GM08714 (cell line): ENCODE data around the gene TPO.

Experiments used
- H3K4me3 ChIP-seq: fragments of 200-500 bp; sonication (Bioruptor generic); 2 replicates; pipeline ENCODE4 v1.5.1; 2014; ENCODE audit warnings: mild to moderate bottlenecking, low read length, inconsistent platforms
- ZNF274 ChIP-seq: IDR thresholded peaks from 2 replicates; pipeline ENCODE4 v1.6.1; 2012; ENCODE audit warnings: mild to moderate bottlenecking, low read depth, low read length

TPO gene

DNA sequence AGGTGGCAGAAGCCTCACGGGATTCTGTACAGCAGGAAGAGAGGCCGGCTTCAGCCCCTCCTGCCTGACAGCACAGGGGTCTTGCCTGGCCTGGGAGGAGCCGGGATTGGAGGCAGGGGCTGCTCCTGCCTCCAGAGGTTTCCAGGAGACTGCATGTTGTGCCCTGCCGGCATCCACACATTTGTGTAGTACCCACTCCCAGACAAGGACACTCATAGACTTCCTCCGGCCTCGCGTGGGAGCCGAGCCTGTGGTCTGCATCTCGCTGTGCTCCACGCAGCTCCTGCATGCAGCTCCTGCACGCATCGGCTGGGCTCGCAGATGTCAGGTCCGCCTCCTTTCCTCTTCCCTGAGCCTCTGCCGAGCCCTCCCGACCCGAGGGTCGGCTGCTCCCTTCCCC lies 34.7 kb downstream of the TPO start:
- H3K4me3 ChIP-seq, result no peak overlapping the region
- TF ChIP-seq ZNF274, result no peak

DNA sequence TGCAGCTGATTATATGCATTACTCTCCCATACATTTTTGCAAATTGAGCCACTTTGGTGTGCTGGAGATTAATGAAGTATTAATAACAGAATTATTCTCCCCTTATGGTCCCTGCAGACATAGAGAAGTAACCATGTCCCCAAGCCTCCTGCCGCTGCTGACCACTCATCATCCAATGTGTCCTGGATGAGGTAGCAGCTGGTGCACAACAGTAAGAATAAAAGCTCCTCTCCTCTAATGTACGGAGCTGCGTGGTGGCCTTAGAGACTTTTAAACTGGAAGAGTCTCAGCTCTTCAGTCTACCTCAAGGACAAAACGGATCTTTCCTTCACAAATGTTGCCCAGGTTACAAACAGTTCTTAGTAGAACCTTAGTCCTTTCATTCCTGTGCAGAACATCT lies 37.7 kb downstream of the TPO start:
- TF ChIP-seq ZNF274, result no peak
- H3K4me3 ChIP-seq, result no peak overlapping the region

DNA sequence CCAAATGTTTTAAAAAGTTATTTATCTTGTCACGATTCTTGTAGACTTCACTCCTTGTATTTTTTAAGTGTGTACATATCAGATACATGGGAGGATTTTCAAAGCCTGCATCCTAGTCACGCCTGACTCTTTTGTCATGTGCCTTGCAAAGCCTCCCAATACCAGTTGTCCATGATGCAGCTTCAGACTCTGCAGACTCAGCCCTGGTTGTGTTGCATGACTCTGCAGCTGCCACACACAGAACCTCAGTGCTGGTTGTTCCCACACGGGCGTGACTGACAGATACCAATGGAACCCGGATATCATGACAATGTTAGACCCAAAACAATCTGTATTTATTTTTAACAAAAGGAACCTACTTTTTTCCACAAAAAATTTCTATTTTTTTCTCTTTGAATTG lies 38.2 kb downstream of the TPO start:
- no peak for TF ChIP-seq ZNF274
- no peak overlapping the region for H3K4me3 ChIP-seq

DNA sequence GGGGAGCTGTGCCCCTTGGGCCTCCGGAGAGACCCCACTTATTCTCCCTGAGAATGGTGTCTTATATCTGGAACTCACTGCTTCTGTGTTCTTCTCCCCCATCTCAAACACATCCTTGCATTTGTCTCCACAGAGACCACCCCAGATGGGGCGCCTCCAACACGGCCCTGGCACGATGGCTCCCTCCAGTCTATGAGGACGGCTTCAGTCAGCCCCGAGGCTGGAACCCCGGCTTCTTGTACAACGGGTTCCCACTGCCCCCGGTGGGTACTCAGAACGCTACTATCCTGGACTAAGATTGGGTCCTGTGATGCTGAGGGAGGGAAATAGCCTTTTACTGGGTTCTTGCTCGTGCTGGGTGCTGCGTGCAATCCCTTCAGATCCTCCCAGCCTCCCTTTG lies 40.3 kb downstream of the TPO start:
- no peak for TF ChIP-seq ZNF274

DNA sequence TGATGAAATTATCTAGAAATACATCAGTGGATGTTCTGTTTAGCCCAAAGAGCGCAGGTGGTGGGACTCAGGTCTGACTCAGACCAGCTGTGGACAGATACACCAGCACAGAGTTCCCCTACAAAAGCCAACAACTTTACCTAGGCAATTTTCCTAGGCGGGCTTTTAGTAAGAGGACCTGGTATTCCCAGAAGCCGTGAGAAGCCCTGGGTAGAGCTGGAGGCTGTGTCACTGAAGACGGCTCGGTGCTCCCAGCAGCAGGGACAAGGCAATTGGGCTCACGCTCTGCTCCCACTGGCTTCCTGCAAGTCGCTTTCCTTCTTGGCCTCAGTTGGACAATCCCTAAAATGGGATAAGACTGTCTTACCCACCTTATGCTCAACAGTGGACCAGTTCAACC lies 41.1 kb downstream of the TPO start:
- TF ChIP-seq ZNF274, result no peak

More for the DNA sequence above, 40.3 kb downstream of the TPO start:
- H3K4me3 ChIP-seq, result no peak overlapping the region

DNA sequence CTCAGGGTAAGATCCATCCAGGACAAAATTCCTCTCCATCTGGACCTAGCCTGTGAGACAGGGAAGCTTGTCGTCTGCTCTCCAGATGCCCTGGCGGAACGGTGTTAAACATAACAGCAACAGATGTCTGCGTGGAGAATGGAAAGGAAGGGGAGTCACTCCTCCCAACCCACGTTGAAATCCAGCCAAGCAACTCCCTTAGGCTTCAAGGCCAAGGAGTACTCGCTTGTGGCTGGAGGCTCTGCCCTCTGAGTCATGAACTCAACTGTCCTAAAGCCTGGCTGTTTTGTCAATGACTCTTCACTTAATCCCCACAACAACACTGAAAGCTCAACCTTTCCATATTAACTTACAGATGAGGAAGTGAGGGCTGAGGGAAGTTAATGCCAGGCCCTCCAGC lies 42.2 kb downstream of the TPO start:
- no peak overlapping the region for H3K4me3 ChIP-seq
- no peak for TF ChIP-seq ZNF274

More for the DNA sequence above, 41.1 kb downstream of the TPO start:
- H3K4me3 ChIP-seq, result no peak overlapping the region

DNA sequence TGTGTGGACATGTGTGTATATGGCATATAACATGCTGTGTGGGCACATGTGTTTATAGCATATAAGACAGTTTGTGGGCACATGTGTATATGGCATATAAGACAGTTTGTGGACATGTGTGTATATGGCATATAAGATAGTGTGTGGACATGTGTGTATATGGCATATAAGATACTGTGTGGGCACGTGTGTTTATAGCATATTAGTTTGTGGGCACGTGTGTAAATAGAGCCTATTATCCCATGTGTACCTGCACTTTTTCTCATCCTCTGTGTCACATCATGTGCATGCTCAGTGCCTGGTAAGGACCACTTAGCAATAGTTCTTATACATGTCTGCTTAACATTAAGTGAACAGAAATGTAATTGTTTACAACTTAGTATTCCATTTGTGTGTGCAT lies 45.2 kb downstream of the TPO start:
- TF ChIP-seq ZNF274, result no peak
- H3K4me3 ChIP-seq, result no peak overlapping the region

DNA sequence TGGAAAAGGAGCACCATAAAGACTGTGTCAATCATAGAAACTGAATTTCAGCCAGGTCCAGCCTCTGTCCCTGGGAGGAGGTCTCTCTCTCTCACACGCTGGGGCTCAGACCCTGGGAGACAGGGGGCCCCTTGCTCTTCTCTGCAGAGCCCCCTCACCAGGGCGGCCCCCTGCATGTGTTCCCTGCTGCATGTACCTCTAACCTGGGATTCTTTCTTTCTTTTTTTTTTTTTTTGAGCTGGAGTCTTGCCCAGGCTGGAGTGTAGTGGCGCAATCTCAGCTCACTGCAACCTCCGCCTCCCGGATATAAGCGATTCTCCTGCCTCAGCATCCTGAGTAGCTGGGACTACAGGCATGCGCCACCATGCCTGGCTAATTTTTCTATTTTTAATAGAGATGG lies 46.5 kb downstream of the TPO start:
- no peak overlapping the region for H3K4me3 ChIP-seq
- TF ChIP-seq ZNF274, result no peak

DNA sequence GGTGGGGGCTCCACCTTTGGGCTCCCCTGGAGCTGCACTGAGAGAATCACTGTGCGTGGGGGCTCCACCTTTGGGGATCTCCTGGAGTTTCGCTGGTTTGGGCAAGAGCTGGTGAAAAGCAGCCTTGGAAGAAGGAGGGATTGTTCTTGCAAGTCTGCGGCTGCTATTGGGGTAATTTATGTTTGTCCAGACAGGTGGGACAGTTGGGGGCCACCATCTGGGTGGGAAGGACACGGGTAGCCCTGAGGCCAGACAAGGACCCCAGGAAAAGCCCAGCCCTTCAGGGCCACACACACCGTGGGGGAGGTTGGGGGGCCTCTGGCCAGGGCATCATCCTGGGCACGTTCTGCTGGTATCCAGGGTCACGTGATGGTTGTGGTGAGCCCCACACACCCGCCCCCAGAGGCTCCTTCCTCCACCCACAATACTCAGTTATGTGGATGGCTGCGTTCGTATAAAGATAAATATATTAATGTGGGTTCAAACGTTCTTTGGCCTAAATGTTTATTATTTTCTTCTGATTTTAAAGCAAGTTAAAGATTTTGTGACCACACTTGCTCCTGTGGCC lies 47.7 kb downstream of the TPO start:
- no peak for TF ChIP-seq ZNF274
- no peak overlapping the region for H3K4me3 ChIP-seq

DNA sequence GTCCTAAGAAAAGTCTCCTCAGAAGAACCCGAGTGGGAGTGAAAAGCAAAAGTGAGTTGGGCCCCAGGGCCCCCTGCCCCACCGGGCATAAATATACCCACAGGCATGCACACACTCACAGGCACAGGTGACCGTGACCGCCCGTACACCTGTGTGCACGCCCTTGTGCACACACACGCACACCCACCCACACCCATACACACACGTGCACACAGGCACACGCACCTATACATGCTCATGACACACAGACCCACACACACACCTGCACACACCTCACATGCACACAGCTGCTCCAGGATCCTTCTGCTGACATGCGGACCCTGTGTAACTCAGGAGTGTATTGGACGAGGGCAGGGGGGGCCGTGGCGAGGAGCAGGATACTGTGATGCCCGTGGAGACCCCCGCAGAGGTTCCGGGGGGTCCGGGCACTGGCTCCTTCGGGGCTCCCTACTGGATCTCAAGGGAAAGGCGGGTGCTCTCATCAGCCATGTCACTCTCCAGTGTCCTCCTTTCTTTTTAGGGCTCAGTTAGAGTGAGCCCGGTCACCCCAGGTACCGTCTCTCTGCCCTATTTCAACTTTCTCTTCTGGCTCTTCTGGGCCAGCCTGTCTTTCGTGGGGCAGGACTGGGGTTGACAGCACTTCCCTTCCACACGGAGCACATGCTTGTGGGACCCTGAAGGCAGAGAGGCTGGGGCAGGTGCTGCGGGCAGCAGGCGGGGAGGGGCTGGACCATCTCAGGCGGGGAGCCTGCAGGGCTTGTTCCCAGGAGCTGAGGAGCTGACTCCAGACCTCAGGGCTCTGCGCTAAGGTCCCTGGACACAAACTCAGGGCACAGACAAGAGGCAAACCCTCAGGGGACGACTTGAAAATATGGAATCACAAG lies 48.5 kb downstream of the TPO start:
- H3K4me3 ChIP-seq, result no peak overlapping the region
- TF ChIP-seq ZNF274, result no peak

DNA sequence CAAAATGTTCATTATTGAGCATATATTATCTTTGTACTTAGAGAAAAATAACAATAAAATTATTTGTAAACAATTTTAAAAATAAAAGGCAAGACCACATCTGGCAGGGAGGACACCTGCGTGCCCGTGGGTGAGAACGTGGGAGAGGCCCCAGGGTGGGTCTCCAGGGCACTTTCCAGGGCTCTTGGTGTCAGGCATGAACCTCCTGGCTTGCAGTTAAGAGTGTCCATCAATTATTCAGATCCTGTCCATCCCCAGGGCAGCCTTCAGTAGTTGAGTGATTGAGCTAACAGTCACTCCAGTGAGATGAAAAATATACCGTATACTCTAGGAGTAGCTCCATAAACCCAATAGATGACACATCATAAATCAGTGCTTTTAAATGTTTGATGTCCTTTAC lies 49.7 kb downstream of the TPO start:
- H3K4me3 ChIP-seq, result no peak overlapping the region
- no peak for TF ChIP-seq ZNF274

DNA sequence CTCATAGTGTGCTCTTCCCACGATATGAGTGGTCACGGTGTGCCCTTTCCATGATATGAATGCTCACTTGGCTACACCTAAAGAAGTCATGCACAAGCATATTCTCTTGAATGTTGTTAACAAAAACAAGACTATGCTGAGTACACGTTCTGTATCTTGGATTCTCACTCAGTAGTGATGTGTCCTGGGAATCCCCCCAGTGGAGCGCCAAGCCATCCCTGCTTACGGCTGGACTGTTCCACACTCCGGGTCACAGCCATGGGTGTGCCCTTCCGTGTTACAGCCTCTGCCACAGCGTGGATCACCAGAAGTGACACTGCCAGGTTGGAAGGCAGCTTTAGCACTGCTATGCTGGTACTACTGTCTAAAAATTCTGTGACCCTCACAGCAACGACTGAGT lies 59.1 kb downstream of the TPO start:
- H3K4me3 ChIP-seq, result no peak overlapping the region
- TF ChIP-seq ZNF274, result no peak

DNA sequence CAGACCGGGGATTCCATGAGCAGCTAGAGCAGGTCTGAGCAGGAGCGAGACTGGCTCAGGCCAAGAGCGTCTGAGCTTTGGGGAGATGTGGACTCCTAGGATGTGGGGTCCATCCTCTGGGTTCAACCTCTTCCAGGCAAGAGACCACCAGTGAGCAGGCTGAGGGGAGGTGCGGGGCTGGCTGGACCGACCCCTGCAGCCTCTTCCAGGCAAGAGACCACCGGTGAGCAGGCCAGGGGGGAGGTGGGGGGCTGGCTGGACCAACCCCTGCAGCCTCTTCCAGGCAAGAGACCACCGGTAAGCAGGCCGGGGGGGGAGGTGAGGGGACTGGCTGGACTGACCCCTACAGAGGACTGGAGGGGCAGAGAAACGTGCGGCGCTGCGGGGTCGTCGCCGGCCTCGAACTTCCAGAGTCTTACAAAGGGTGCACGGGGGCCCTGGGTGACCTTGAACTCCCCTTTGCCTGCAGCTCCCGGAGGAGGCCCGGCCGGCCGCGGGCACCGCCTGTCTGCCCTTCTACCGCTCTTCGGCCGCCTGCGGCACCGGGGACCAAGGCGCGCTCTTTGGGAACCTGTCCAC lies 63.4 kb downstream of the TPO start:
- no peak for TF ChIP-seq ZNF274
- no peak overlapping the region for H3K4me3 ChIP-seq

DNA sequence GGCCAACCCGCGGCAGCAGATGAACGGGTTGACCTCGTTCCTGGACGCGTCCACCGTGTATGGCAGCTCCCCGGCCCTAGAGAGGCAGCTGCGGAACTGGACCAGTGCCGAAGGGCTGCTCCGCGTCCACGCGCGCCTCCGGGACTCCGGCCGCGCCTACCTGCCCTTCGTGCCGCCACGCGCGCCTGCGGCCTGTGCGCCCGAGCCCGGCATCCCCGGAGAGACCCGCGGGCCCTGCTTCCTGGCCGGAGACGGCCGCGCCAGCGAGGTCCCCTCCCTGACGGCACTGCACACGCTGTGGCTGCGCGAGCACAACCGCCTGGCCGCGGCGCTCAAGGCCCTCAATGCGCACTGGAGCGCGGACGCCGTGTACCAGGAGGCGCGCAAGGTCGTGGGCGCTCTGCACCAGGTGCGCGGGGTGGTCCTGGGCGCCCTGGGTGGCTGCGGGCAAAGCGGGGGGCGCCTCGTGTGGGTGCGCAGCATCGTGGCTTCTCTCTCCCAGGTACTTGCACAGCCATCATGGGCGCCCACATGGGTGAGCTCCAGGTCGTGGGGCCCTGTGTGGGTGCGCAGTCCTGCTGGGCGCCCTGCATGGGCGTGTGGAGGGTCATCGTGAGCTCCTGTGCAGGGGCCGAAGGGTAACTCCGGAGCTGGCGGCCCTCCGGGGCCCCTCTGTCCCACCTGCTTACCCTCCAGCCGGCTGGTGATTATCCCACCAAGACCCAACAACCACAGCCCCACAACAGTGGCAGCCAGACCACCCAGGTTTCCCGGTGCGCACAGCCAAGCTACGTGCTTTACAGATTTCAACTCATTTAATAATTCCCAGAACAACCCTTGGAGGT lies 64.2 kb downstream of the TPO start:
- no peak for TF ChIP-seq ZNF274
- H3K4me3 ChIP-seq, result no peak overlapping the region
